ENCODE results near the gene CCDC33.

The CCDC33 gene

DNA sequence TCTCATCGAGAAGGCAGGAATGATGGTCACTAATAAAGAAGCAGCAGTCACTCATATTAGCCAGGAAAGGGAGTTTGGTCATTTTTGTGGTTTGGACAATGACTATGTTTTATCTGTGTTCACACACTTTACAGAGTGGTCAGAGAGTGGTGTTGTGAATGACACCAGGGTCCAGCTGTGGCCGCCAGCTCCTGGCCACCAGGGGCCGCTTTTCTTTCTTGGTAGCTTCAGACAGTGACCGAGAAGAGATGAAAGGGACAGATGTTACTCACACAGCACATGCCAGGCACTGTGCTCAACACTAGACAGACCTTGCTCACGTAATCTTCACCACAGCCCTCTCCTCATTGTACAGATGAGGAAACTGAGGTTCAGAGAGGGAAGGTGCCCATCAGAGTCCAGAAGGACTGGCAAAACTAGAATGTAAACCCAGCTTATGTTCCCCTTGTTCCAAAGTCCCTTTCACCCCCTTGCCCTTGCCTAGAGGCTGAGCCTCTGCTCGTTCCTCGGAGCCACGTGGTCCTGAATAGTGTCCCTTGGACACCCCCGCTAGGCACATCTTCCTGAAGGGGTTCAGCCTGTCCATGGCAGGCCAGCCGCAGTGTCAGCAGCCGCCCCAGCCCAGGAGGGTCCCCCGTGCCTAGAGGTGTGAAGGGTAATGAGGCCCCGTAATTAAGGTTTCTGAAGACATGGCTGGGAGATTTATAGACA is 75.8 kb downstream of the CCDC33 start:
- no peak for DNase-seq

DNA sequence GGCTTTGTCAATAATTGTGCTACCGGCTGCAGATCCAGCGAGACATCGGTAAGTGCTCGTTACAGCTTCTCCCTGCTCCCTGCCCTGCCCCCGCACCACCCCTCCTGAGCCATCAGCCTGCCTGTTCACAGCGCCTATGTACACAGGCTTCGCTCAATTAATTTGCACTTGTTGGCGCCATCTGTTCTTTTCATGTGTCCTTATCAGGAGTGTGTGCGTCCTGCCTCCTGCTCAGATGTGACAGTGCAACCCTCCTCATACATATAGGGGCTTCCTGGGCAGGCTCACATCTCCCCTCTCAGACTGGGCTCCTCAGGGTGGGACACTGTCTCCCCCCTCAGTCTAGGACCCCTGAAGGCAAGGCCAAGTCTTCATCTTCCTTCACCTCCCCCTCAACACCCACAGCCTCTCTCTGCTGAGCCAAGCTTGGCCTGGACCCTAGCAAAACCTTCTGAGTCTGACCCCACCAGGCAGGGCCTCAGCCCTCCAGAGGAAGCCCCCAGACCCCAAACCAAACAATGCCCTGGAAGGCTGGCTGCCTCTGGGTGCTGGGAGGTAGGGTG is 76.4 kb downstream of the CCDC33 start:
- peak in 13 of 56 donors; percentile 4 to 43 (median 19) for DNase-seq

DNA sequence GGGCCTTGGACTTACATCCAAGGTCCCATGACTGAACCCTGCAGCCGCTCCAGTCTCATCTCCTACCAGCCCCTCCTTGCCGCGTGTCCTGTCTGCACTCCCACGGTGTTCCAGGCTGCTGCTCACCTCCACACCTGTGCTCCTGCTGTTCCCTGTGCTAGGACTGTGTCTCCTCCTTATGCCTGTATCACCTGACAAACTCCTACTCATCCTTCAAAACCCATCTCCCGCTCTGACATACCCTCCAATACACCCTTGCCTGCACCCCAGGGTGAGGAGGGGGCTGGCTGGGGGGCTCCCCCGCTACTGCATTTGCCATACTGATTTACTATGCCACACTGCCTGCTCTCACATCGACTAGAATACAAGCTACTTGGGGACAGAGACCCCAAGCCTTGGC is 77.8 kb downstream of the CCDC33 start:
- no peak for DNase-seq

DNA sequence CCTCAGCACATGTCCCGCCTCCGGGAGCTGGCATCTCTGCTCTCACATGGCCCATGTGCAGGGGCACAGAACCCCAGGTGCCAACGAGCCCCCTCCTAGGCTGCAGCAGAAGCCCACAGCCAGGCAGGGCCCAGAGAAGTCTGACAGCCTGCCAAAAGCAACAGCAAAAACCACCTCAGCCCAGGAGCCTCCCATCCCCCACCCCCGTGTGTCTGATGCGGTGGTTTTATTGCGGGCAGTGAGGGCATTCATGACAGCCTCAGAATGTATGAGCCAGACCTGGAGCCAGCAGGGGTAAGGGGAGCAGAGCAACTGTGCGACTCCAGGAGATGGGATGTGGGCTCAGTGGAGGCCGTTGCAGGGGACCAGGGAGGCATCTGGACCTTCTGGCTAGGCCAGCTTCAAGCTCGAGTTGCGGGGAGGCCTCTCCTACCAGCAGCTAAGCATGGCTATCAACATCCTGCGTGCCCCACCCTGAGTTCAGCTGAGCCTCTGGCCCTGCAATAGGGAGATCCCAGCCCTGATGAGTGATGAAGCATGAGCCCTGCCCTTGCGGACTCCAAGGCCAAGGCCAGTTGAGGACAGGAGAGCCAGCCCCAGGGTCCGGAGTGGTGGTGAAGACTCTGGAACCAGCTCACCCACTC is 78.8 kb downstream of the CCDC33 start:
- no peak for DNase-seq

DNA sequence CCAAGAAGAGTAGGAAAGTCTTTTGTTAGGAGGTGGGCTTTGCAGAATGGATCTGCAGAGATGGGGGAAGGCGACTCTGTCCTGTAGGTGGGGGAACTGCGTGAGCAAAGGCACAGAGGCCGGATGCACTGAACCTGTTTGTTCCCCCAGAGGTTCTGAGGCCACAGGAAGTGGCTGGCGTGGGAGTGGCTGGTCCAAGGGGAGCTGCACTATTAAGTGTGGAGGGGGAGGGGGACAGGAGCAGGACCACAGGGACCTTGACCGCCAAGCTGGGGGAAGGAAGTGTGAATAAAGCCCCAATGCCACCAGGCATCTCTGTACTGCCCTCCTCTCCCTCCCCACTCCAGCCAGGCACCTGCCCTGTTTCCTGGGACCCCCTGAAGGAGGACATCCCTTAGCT is 79.5 kb downstream of the CCDC33 start:
- DNase-seq: no peak

DNA sequence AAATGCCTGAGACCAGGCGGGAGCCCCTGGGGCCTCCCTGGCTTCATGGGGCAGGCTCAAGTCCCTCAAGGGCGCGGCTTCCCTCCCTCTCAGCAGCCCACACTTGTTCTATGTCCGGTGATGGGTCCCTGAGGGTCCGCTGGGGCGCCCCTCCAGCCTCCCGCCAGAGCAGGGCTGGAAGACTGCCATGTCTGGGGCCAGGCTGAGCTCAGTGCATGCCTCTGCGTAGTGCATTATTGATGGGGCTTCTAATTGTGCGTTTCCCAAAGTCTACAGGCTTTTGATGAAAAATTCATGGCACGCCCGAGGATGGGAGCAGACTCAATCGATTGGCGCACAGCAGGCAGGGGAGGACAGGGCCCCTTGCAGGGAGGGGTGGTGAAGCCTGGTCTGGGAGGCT is 80.0 kb downstream of the CCDC33 start:
- no peak for DNase-seq

DNA sequence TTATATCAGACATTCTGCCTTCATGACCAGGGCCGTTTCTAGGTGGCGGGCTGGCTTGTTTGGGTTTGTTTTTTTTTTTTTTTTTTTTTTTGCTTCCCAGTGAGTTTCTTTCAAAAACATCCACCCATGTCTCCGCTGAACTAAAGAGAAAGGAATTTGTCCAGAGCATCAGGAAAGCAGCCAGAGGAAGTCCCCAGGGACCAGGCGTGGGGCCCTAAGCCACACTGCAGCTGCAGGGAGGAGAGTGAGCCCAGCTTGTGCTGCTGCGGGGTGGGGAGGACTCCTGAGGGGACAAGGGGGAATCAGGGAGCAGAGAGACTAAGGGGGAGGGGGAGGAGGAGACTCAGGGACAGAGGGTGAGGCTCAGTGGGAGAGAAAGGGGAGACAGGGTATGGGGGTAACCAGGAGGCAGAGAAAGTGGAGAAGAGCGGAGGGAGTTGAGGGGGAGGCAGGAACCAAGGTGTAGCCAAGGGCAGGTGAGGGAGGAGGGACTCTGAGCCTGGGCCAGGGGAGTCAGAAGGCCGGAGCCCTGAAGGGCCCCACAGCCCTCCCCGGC is 81.8 kb downstream of the CCDC33 start:
- DNase-seq: no peak

DNA sequence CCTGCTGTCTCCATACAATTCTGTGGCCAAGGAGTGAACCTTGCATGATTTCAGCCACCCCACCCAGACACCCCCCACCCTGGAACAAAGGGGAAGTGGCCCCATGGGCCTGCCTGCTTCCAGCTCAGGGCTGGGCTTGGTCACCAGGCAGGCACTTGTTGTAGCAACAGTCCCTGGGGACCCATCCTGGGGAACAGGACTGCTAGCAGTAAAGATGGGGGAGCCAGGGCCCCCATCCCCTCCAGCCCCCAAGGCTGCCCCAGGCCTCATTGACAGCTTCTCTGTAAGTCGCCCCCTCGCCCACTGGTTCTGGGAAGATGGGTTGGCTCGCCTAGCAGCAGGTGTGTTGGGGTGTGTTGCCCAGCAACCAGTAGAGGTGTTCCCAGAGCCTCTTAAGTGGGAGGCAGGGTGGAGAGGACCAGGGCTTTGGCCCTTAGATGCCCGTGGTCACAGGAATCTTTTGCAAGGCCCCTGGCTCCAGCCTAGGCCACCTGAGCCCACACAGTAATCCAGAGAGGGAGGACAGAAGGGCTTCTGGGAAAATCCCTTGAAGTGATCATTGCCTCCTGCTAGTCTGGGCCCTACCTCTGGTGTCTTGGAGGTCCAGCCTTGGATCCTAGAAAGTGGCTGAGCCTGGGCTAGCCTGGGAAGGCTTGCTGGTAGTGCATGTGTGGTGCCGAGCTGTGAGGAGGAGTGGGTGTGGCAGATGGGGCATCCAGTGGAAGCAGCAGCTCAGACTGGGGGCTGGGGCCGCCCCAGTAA is 82.4 kb downstream of the CCDC33 start:
- DNase-seq: peak in 2 of 56 donors; percentile 2 to 5

DNA sequence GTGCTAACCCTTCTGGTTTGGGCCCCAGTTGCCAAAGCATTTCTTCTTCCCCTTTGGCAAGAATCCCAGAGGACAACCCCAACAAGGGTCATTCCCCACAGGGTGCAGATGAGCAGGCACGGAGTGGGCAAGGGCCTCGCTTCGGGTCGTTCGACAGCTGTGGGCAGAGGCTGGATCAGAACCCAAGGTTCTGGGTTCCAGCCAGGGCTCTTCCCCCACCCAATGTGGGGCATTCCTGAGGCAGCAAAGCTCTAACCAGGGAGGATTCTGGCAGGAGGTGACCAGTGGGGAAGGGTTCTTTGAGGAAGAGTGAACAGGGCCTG is 83.0 kb downstream of the CCDC33 start:
- DNase-seq: no peak

DNA sequence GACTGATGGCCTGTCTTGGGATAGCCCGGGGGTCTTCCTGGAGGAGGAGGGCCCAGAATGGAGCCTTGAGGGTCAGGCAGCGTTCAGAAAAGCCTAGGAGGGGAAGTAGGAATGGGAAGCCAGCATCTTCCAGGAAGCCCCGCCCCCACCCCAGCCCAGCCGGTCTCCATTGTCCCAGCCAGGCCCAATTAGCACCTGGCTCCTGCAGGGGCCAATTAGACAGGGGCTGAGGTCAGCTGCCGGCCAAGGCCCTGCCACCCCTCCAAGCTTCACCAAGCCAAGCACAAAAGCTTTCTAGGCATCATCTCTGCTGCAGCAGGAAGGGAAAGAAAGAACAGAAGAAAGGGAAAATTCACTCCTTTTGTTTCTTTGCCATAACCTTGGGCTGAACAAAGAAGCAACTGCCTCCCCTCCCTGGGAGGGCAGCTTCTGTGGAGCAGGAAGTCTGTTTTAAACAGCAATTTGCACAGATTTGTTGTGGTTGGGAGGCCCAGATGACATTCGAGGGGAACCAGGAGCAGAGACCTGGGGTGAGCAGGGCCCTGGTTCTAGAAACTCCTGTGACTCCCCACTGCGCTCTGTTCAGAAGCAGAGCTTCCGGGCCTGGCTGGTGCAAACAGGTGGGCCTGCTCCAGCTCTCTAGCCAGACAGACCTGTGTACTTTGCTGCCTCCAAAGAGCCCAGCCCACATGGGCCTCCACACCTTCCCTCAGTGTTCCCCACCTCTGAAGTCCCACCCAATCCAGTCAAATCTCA is 83.6 kb downstream of the CCDC33 start:
- no peak for DNase-seq

DNA sequence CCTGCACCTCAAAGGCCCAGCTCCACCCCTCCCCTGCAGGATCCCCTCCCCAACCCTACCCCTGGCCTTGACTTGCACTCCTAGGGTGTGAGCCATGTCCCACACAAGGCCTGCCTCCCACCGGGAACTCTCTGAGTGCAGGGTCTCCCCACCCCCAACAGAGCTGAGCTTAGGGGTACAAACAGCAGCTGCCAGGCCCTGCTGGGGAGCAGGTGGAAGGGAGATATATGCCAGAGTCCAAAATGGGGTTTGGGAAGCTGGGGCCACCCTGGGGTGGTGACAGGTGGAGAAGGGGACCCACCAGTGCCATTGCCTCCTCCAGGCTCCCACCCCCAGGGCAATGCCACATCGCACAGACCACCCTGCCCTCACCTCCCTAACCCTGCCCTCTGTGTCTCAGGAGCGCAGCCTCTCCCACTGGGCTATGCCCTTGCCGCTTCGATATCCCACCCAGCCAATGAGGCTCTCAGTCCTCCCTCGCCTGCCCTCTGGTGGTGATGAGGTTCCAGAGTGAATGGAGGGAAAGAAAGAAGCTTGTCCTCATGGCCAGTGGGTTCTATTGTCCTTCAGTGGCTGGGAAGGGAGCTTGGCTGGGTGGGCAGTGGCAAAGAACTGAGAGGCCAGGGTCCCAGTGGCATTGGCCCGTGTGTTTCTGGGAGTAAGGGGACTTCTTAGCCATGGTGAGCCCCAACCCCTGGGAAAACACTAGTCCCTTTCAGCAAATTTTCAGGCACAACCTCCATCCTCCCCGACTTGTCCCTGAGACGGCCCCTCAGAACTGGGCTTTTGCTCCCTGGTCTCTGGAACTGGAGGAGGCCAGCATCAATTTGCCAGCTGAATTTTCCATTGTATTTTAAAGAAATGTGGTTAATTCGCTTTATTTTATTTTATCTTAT is 84.5 kb downstream of the CCDC33 start:
- peak in 23 of 56 donors; percentile 2 to 39 (median 8) for DNase-seq

DNA sequence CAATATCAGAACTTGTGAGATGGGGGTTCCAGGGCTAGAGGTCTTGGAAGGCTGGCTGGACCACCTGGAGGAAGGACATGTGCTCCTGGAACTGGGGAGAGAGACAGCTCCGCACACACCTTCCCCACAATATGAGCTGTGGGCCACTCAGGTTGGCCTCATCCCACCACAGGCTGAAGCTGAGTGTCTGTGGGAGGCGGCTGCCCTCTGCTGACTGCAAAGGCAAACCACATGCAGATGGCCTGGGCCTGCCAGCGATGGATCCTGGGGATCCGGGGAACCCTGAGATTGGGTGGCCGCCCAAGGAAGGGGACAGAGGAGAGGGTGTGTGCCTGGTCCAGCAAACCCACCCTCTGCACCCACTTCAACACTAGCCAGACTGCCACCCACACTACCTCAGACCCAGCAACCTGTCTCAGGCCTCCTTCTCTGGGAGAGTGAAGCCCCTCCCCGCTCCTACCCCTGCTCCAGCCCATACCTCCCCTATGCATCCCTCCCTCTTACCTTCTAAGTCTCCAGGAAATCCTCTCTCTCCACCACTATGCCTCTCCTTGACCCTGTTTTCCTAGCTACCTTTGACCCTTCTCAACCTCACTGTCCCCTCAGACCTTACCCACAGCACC is 86.5 kb downstream of the CCDC33 start:
- DNase-seq: peak in 42 of 56 donors; percentile 2 to 69 (median 20)

DNA sequence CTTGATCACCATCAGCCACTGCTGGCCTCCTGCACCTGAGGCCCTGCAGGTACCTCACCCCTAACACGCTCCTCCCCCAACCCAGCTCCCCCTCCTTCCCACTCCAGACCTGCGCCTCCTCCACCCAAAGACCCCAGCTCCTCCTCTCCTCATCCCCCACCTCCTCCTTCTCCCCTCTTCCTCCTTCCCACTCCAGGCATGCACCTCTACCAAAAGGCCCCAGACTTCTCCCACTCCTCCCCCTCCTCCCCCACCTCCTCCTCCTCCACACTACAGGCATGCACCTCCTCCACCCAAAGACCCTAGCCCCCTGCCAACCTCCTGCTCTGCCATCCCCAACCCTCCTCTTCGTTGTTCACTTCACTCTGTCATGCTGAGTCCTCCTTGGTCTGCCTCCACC is 88.6 kb downstream of the CCDC33 start:
- DNase-seq: no peak

DNA sequence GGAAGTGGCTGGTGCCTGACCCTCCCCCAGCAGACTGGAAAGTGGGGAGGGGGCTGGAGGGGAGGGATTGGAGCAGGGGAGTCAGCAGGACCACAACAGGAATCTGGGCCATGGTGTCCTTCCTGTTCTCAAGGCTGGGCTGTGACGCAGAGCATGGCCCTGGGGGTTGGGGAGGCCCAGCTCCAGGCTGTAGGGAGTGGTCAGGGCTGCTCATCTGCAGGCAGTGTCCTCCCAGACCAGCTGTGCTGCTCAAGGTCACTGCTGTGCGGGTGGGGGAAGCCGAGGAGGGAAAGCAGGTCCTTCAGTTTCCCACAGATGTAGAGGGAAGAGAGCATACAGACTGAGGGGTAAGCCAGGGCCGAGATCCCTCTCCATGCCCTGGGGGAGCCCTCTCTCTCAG is 90.6 kb downstream of the CCDC33 start:
- DNase-seq: no peak

DNA sequence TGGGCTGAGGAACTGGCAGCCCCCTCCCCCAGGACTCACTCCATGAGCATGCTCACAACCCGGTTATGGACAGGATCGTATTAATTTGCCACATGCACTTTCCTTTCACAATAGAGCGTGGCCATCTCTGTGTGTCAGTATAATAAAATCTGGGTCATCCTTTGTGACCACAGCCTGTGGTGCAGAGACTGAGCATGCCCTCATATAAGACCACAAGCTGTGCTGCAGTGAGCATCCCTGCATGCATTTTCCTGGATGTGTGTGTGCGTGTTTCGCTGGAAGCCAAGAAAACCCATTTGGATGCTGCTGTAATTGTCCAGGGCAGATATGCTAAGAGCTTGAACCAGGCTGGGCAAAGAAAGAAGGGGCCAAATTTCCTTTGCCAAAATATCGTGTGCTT is 91.6 kb downstream of the CCDC33 start:
- DNase-seq: no peak

DNA sequence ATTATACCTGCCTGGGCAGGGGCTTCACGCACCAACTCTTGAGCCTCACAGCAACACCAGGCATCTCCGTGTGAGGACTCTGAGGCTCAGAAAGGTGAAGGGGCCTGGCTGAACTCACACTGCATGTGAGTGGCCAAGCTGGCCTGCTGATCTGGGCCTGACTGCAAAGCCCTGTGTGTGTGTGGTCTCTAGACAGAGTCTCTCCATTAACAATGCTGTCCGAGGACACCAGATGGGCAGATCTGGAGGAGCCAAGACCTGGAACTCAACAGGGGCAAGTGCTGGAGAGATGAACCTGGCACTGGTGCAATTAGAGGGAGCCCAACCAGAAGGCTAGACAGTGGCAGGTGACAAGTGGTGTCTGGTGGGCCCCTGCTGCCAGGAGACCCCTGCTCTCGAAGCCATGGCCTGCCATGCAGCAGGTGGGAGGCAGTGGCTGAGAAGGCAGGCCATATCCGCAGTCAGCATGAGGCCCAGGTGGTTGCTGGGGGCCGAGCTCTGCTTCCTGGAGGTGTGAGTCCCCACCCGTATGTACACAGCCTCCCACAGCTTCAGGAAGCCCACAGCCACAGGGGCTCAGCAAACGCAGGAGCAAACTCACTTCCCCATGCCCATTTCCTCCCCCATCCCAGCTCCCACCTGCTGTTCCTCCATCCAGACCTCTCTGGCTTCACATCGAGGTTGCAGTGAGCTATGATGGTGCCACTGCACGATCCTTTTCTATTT is 92.4 kb downstream of the CCDC33 start:
- no peak for DNase-seq

DNA sequence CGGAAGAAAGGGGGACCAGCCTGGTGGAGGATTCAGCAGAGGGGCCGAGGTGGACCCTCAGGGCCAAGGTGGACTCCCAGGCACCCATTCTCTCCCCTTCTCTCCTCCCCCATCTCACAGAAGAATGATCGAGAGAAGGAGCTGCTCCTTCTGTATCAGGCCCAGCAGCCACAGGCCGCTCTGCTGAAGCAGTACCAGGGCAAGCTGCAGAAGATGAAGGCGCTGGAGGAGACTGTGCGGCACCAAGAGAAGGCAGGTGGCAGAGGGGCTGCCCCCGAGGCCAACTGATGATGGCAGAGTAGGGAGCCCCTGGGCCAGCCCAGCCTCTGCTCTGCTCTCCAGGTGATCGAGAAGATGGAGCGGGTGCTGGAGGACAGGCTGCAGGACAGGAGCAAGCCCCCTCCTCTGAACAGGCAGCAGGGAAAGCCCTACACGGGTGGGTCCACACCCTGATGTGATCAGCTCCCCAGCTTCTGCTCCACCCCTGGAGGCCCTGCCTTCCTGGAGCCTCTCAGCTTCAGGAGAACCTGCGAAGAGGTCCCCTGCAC is 94.8 kb downstream of the CCDC33 start:
- no peak for DNase-seq

DNA sequence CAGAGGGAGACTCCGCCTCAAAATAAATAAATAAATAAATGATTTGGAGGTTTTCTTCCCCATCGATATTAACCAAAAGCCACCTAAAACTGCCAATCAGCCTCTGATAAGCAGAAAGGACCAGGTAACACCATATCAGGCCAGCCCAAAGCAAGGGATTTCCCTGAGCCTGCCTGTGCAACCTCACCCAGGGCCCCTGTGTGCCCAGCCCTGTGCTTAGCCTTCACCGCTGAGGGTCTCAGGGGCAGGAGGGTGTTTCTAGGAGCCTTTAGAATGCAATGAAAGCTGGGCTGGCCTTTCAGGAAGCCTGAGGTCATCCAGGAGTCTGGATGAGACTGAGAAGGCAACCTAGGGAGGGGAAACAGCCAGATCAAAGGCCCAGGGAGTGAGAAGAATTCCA is 95.9 kb downstream of the CCDC33 start:
- no peak for DNase-seq

DNA sequence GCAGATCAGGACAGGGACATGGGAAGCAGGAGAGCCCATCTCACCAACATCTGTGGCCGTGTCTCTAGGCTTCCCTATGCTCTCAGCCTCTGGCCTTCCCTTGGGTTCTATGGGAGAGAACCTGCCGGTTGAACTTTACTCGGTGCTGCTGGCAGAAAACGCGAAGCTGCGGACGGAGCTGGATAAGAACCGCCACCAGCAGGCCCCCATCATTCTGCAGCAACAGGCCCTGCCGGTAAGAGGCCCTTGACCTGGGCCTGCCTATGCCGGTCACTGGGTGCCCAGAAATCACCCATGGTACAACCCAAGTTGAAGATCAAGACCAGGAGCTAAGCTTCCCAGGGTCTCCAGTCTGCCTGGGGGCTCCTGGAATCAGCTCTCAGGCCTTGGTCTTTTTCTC is 96.5 kb downstream of the CCDC33 start:
- DNase-seq: no peak
